OCI-LY3 (cell line): Measurements from ENCODE around the gene FAM222B.

Experiments
- H2AFZ ChIP-seq: fragments of 200-600, 300-600 bp; shearing (Covaris generic); 2 replicates; pipeline ENCODE4 v1.6.0; 2014; ENCODE audit warnings: antibody characterized with exemption, low read depth, low read length
- H3K27ac ChIP-seq: fragments of 200-600, 300-600 bp; sonication (generic); 2 replicates; pipeline ENCODE4 v1.5.1; 2014; ENCODE audit warnings: mild to moderate bottlenecking, low read length, moderate library complexity, mixed read lengths
- H3K27me3 ChIP-seq: fragments of 200-600, 300-600 bp; sonication (generic); 2 replicates; pipeline ENCODE4 v1.6.1; 2014; ENCODE audit warnings: low read depth, low read length, mixed read lengths
- H3K36me3 ChIP-seq: fragments of 200-600, 300-600 bp; sonication (generic); replicated peaks from 2 replicates; pipeline ENCODE3; 2014; ENCODE audit warnings: low read depth, low read length, mixed read lengths
- H3K4me1 ChIP-seq: fragments of 300-600, 200-600 bp; sonication (generic); 2 replicates; pipeline ENCODE4 v1.6.1; 2014; ENCODE audit warnings: low read length, mixed read lengths
- H3K4me2 ChIP-seq: fragments of 200-600, 300-600 bp; sonication (generic); 2 replicates; pipeline ENCODE4 v1.6.1; 2014; ENCODE audit warnings: low read length, mixed read lengths
- H3K4me3 ChIP-seq: fragments of 300-600, 200-600 bp; sonication (generic); 2 replicates; pipeline ENCODE4 v1.5.1; 2014; ENCODE audit warnings: antibody characterized with exemption, mild to moderate bottlenecking, low read length, moderate library complexity
- H3K79me2 ChIP-seq: fragments of 300-600, 200-600 bp; shearing (Covaris generic); 2 replicates; pipeline ENCODE4 v1.6.1; 2014; ENCODE audit warnings: mild to moderate bottlenecking, low read length, mixed read lengths
- H3K9ac ChIP-seq: fragments of 300-600, 200-600 bp; shearing (Covaris generic); 2 replicates; pipeline ENCODE4 v1.6.0; 2014; ENCODE audit warnings: mild to moderate bottlenecking, low read length, moderate library complexity
- H3K9me3 ChIP-seq: fragments of 200-600, 300-600 bp; shearing (Covaris generic); 2 replicates; pipeline ENCODE4 v1.6.1; 2014; ENCODE audit warnings: low read length, mixed read lengths; ENCODE audit not compliant: insufficient read depth
- H4K20me1 ChIP-seq: fragments of 200-600, 300-600 bp; sonication (generic); 2 replicates; pipeline ENCODE4 v1.6.1; 2016; ENCODE audit warnings: low read length, mixed read lengths; ENCODE audit not compliant: insufficient read depth
- CTCF ChIP-seq: fragments of 200-600, 300-600 bp; sonication (generic); IDR thresholded peaks from 2 replicates; pipeline ENCODE4 v1.5.1; 2014; ENCODE audit warnings: antibody characterized with exemption, low read length, low read depth
- EZH2phosphoT487 ChIP-seq: fragments of 200-600 bp; shearing (Covaris generic); IDR thresholded peaks from 2 replicates; pipeline ENCODE4 v1.6.1; 2018; ENCODE audit warnings: antibody characterized with exemption, mixed run types, low read depth

Gene FAM222B

DNA sequence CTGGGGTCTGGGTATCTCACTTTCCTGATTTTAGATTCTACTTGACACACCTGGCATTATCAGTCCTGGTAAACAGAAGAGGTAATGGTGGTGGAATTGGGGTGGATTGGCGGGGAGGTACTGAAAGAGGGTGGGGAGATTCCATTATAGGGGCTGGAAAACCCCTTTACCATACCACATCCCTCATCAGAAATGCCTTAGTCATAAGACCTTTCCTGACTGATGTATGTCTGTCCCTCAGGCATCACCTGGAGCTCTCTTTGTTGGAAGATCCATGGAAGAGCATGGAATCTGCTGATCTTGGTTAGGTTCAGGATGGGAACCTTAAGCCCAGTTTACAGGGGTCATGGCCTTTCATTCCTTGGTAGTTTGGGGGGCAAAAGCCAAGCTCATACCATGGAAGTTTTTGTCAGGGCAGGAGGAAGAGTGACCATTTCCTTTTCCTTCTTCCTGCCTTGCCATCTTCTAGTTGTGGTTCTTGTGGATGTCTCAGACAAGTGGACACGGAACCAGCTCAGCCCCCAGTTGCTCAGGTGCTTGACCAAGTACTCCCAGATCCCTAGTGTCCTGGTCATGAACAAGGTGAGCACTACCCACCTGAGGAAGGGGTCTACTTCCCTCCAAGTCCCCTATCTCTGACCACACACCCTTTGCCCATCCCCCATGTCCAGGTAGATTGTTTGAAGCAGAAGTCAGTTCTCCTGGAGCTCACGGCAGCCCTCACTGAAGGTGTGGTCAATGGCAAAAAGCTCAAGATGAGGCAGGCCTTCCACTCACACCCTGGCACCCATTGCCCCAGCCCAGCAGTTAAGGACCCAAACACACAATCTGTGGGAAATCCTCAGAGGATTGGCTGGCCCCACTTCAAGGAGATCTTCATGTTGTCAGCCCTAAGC is 15.6 kb upstream of the FAM222B start:
- no peak overlapping the region for H2AFZ ChIP-seq
- no peaks in the 10 kb centered on the region for H3K9me3 ChIP-seq
- H3K4me1 ChIP-seq, result peaks cover 20% of the 10 kb centered on the region
- no peak overlapping the region for H3K4me3 ChIP-seq
- H4K20me1 ChIP-seq, result no peaks in the 10 kb centered on the region
- no peaks in the 10 kb centered on the region for H3K27me3 ChIP-seq
- H3K27ac ChIP-seq, result peak overlapping the region; percentile 35; the same call in 1 of the 2 replicates
- H3K79me2 ChIP-seq, result peaks cover 18% of the 10 kb centered on the region
- TF ChIP-seq EZH2phosphoT487, result no peak
- TF ChIP-seq CTCF, result no peak
- no peak overlapping the region for H3K9ac ChIP-seq
- peaks cover 19% of the 10 kb centered on the region for H3K36me3 ChIP-seq
- H3K4me2 ChIP-seq, result 0 out of 2 replicates have a peak overlapping the region, but pooled peaks have one; percentile 24

GRCh38 chr17:28856028-28856574 is 13.5 kb upstream of the FAM222B start:
- Histone ChIP-seq H3K27ac (no peak overlapping the region), H3K27me3 (no peaks in the 10 kb centered on the region), H3K36me3 (peaks cover 19% of the 10 kb centered on the region), H3K9me3 (no peaks in the 10 kb centered on the region), H4K20me1 (no peaks in the 10 kb centered on the region), H3K4me1 (peaks cover 20% of the 10 kb centered on the region), H3K4me3 (peak overlapping the region; percentile 92), H3K9ac (no peak overlapping the region), H2AFZ (no peak overlapping the region), H3K4me2 (peak overlapping the region; percentile 96), H3K79me2 (peaks cover 18% of the 10 kb centered on the region)
- no peak for TF ChIP-seq EZH2phosphoT487
- TF ChIP-seq CTCF, result no peak

DNA sequence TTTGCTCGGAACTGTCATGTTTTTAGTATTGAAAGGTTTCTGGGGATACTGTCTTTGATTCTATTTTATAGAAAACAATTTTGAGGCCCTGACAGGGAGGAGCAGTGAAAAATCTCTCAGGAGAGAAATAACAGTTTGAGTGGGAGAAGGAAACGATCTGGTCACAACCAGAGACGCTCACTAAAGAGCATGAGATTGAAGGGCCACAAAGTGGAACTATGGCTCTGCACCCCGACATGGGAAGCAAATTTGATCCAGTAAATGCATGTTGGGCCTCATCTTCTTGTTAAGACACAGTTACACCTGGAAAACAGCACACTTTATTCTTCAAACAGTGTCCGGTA is 12.7 kb upstream of the FAM222B start:
- Histone ChIP-seq H3K9ac (peak overlapping the region; percentile 84), H3K79me2 (peaks cover 18% of the 10 kb centered on the region), H3K4me3 (peak overlapping the region; percentile 92), H3K27me3 (no peaks in the 10 kb centered on the region), H2AFZ (peak overlapping the region; percentile 98), H3K36me3 (peaks cover 15% of the 10 kb centered on the region), H3K4me1 (peaks cover 20% of the 10 kb centered on the region), H4K20me1 (no peaks in the 10 kb centered on the region), H3K4me2 (peak overlapping the region; percentile 96), H3K9me3 (no peaks in the 10 kb centered on the region), H3K27ac (peak overlapping the region; percentile 49; the same call in 1 of the 2 replicates)
- no peak for TF ChIP-seq CTCF
- TF ChIP-seq EZH2phosphoT487, result no peak

GRCh38 chr17:28854457-28855335 is 12.1 kb upstream of the FAM222B start, which contains the start of gene ERAL1:
ERAL1 (plus strand) TSS chr17:28855016; CDS start chr17:28855035, 19 bp downstream.
- peak within 1 kb of the TSS; percentile 98 for H2AFZ ChIP-seq
- H3K79me2 ChIP-seq, result peaks cover 18% of the 10 kb centered on the region
- H3K36me3 ChIP-seq, result peaks cover 13% of the 10 kb centered on the region
- peak within 1 kb of the TSS; percentile 49 for H3K27ac ChIP-seq
- no peaks in the 10 kb centered on the region for H4K20me1 ChIP-seq
- peaks cover 20% of the 10 kb centered on the region for H3K4me1 ChIP-seq
- H3K4me3 ChIP-seq, result peak within 1 kb of the TSS; percentile 92
- no peaks in the 10 kb centered on the region for H3K9me3 ChIP-seq
- H3K4me2 ChIP-seq, result peak within 1 kb of the TSS; percentile 96
- TF ChIP-seq CTCF (no peak), EZH2phosphoT487 (no peak)
- H3K9ac ChIP-seq, result peak within 1 kb of the TSS; percentile 84
- no peaks in the 10 kb centered on the region for H3K27me3 ChIP-seq
